K562 (cell line): ENCODE data around the gene CABP4. TPM values are rescaled to one million over a fixed set of nuclear protein-coding genes. Genes with fewer than 3 reads are reported as not detected.

Source experiments
- ATAC-seq: fragments of 200-7000 bp; cut with Tn5 transposase; 3 replicates; pipeline ENCODE4 v1.9.1; 2020; ENCODE audit warnings: moderate library complexity
- BruUV-seq: library from RNA; stranded (reverse); fragments of 400-500 nt; replicated peaks from 2 replicates; lab custom pipeline; 2021; lab: Mats Ljungman, UMichigan
- CTCF ChIA-PET: fragments of 300-600 bp; formaldehyde crosslinking; extraction: SDS; loops from one replicate; lab custom pipeline; 2021; ENCODE audit warnings: low intra/inter-chr PET ratio; lab: Yijun Ruan, JAX
- POLR2A ChIA-PET: fragments of 300-600, 350-650 bp; sonication (Branson Sonifier 250); formaldehyde crosslinking; extraction: SDS; loops from one replicate; lab custom pipeline; 2021; ENCODE audit warnings: antibody characterized with exemption, inconsistent platforms; lab: Yijun Ruan, JAX
- DNase-seq, 4 experiments: peaks; one replicate each; pipeline versions ENCODE4 v3.0.0 to v3.0.0-alpha.2; 2011 to 2018; ENCODE audit warnings: low spot score in 3 of 4, mixed read lengths in 3 of 4; ENCODE audit errors: extremely low read depth in 1 of 4
- FAIRE-seq: peaks from 2 replicates; lab custom pipeline; 2011; peaks lifted over from hg19 to GRCh38; lab: Jason Lieb, UNC
- H2AFZ ChIP-seq: 2 replicates; pipeline ENCODE4 v1.6.0; 2011; ENCODE audit warnings: low read depth, low read length, control low read depth, inconsistent platforms
- H3K27ac ChIP-seq: fragments of 200-600 bp; 3 replicates; pipeline ENCODE4 v1.8.0; 2011; ENCODE audit warnings: low read depth, mild to moderate bottlenecking, control low read depth, inconsistent platforms, low read length, moderate library complexity, mixed read lengths; ENCODE audit errors: extremely low read depth
- H3K27me3 ChIP-seq, 2 experiments: fragments of 300-600 bp in 1 of 2; 2 replicates in 1 of 2; 3 replicates in 1 of 2; pipeline versions ENCODE4 v1.6.0 to v1.8.0; 2011; ENCODE audit warnings: inconsistent platforms in 2 of 2, low read length in 2 of 2, mild to moderate bottlenecking in 1 of 2, mixed read lengths in 1 of 2, moderate library complexity in 1 of 2; ENCODE audit not compliant: control insufficient read depth in 2 of 2, insufficient read depth in 2 of 2
- H3K36me3 ChIP-seq: fragments of 300-600 bp; 3 replicates; pipeline ENCODE4 v1.8.0; 2011; ENCODE audit warnings: mild to moderate bottlenecking, low read length, inconsistent platforms; ENCODE audit not compliant: control insufficient read depth, insufficient read depth
- H3K4me1 ChIP-seq, 2 experiments: fragments of 200-600 bp in 1 of 2; replicated peaks in 1 of 2; 2 replicates in 1 of 2; 3 replicates in 1 of 2; pipeline versions ENCODE4 v1.5.1 to v1.8.0; 2011; ENCODE audit warnings: inconsistent platforms in 2 of 2, low read length in 2 of 2, mild to moderate bottlenecking in 1 of 2, mixed read lengths in 1 of 2, moderate library complexity in 1 of 2; ENCODE audit not compliant: control insufficient read depth in 2 of 2, insufficient read depth in 2 of 2
- H3K4me2 ChIP-seq: 2 replicates; pipeline ENCODE4 v1.6.1; 2011; ENCODE audit warnings: low read length, control low read depth, inconsistent platforms, mixed read lengths; ENCODE audit not compliant: insufficient read depth
- H3K4me3 ChIP-seq: fragments of 200-600 bp; sonication (generic), shearing (Covaris generic); 2 replicates; pipeline ENCODE4 v1.5.1; 2016; ENCODE audit warnings: control low read depth, inconsistent platforms
- H3K79me2 ChIP-seq: fragments of 200-600 bp; 3 replicates; pipeline ENCODE4 v1.8.0; 2011; ENCODE audit warnings: low read length, inconsistent platforms; ENCODE audit not compliant: control insufficient read depth, insufficient read depth
- H3K9ac ChIP-seq, 2 experiments: 2 replicates each; pipeline versions ENCODE4 v1.6.0 to v1.6.1; 2011; ENCODE audit warnings: low read depth in 2 of 2, low read length in 2 of 2, control low read depth in 1 of 2, inconsistent platforms in 1 of 2, mild to moderate bottlenecking in 1 of 2, mixed read lengths in 1 of 2; ENCODE audit not compliant: insufficient read depth in 1 of 2
- H3K9me1 ChIP-seq: one replicate; pipeline ENCODE4 v1.6.0; 2011; ENCODE audit warnings: inconsistent platforms, mild to moderate bottlenecking, low read length, moderate library complexity; ENCODE audit not compliant: control insufficient read depth, insufficient read depth
- H3K9me3 ChIP-seq: replicated peaks from 2 replicates; pipeline ENCODE4 v1.5.1; 2011; ENCODE audit warnings: low read depth, low read length, inconsistent platforms; ENCODE audit not compliant: control insufficient read depth, insufficient read depth
- H4K20me1 ChIP-seq: replicated peaks from 2 replicates; pipeline ENCODE4 v1.6.1; 2011; ENCODE audit warnings: low read length, inconsistent platforms, mixed read lengths; ENCODE audit not compliant: control insufficient read depth, insufficient read depth
- CBFA2T2 ChIP-seq: fragments of 450-650 bp; conservative IDR thresholded peaks from 2 replicates; pipeline ENCODE4 v1.6.1; 2017; ENCODE audit warnings: mild to moderate bottlenecking
- E2F4 ChIP-seq: sonication (generic); formaldehyde crosslinking; IDR thresholded peaks from 2 replicates; pipeline ENCODE4 v1.8.0; 2022; ENCODE audit warnings: mild to moderate bottlenecking, low read depth, missing genetic modification reagents
- ERF ChIP-seq: fragments of 450-650 bp; formaldehyde crosslinking; IDR thresholded peaks from 2 replicates; pipeline ENCODE4 v1.4.0; 2020; ENCODE audit warnings: mild to moderate bottlenecking, mixed read lengths
- MLX ChIP-seq, 2 experiments: fragments of 450-650 bp in 1 of 2; sonication (generic) in 1 of 2; formaldehyde crosslinking; conservative IDR thresholded peaks; 2 replicates each; pipeline versions ENCODE4 v1.4.0 to v1.8.1; 2020 to 2022; ENCODE audit warnings: mild to moderate bottlenecking in 1 of 2, missing genetic modification reagents in 1 of 2
- POLR2H ChIP-seq: IDR thresholded peaks from 2 replicates; pipeline ENCODE4 v1.6.1; 2016; ENCODE audit warnings: missing genetic modification characterization, low read depth, mild to moderate bottlenecking, control low read depth, missing compliant biosample characterization, moderate library complexity
- SMC3 ChIP-seq: conservative IDR thresholded peaks from 2 replicates; pipeline ENCODE4 v1.6.1; 2011; ENCODE audit warnings: low read depth, low read length, improper control_type of control experiment; ENCODE audit not compliant: insufficient read depth
- THRAP3 ChIP-seq: fragments of 450-650 bp; IDR thresholded peaks from 2 replicates; pipeline ENCODE4 v1.6.1; 2016; ENCODE audit warnings: mild to moderate bottlenecking, inconsistent platforms, borderline replicate concordance
- YBX1 ChIP-seq: fragments of 450-650 bp; IDR thresholded peaks from 2 replicates; pipeline ENCODE4 v1.7.1; 2016; ENCODE audit warnings: mild to moderate bottlenecking
- ZC3H8 ChIP-seq: fragments of 450-650 bp; IDR thresholded peaks from 2 replicates; pipeline ENCODE4 v1.6.1; 2017
- ZNF224 ChIP-seq: sonication (generic); formaldehyde crosslinking; IDR thresholded peaks from 2 replicates; pipeline ENCODE4 v1.8.0; 2022; ENCODE audit warnings: mild to moderate bottlenecking, missing genetic modification reagents
- ZNF717 ChIP-seq: fragments of 250-450 bp; sonication (Bioruptor Pico); IDR thresholded peaks from 2 replicates; pipeline ENCODE4 v1.5.0; 2021
- WGBS: fragments of 100-300 bp; shearing (Covaris generic); methylation state at CpG from one replicate; pipeline ENCODE4 v1.1.6; 2016; ENCODE audit warnings: low coverage, mixed read lengths; ENCODE audit not compliant: insufficient coverage; ENCODE audit errors: missing lambda C conversion rate; 5-methylcytosine and 5-hydroxymethylcytosine counted together
- in situ Hi-C: fragments of 300-500 bp; cut with MboI; formaldehyde crosslinking; loops from 4 replicates; pipeline ENCODE4 v1.15.0; 2018; ENCODE audit warnings: inconsistent platforms, mixed read lengths
- intact Hi-C: fragments of 100-400 bp; cut with micrococcal nuclease; formaldehyde crosslinking; loops from 2 replicates; pipeline ENCODE4 v1.14.2; 2022
- polyA plus RNA-seq, 8 experiments: library from polyadenylated mRNA; depleted of rRNA in 4 of 8; stranded (reverse) in 5 of 8; unstranded in 3 of 8; fragments of >200 nt; fragmentation: Nextera tagmentation in 2 of 8; fragmentation: Illumina TruSeq in 1 of 8; extraction: Ambion mirVana in 2 of 8; extraction: Trizol in 1 of 8; gene quantifications; 2 replicates each; pipeline versions ENCODE4 v1.2.1 to v1.2.3, GENCODE V29; 2011 to 2014; ENCODE audit warnings: inconsistent platforms in 1 of 8, missing spikeins in 1 of 8
- total RNA-seq, 7 experiments: library from RNA; depleted of rRNA in 6 of 7; stranded (reverse); fragments of >200 nt in 6 of 7; fragmentation: Illumina TruSeq in 2 of 7; extraction: Trizol in 2 of 7; gene quantifications; 2 replicates each; pipeline versions ENCODE4 v1.2.1 to v1.2.3, GENCODE V29; 2011 to 2021; ENCODE audit warnings: low replicate concordance in 1 of 7
- TF ChIP-seq, protein P1 (sequence below), 2 experiments: fragments of 250-450 bp in 1 of 2; fragments of 450-650 bp in 1 of 2; sonication (Bioruptor Pico) in 1 of 2; IDR thresholded peaks; 2 replicates each; pipeline versions ENCODE4 v1.6.1 to v1.8.0; 2016 to 2021; ENCODE audit warnings: mild to moderate bottlenecking in 2 of 2, moderate library complexity in 2 of 2, missing compliant biosample characterization in 1 of 2, missing genetic modification characterization in 1 of 2
- TF ChIP-seq, protein P2 (sequence below), 2 experiments: fragments of 450-650 bp in 1 of 2; sonication (generic) in 1 of 2; formaldehyde crosslinking in 1 of 2; IDR thresholded peaks in 1 of 2; conservative IDR thresholded peaks in 1 of 2; 2 replicates each; pipeline versions ENCODE4 v1.6.1 to v1.8.1; 2016 to 2023; ENCODE audit warnings: mild to moderate bottlenecking in 2 of 2, moderate library complexity in 2 of 2, inconsistent platforms in 1 of 2, missing genetic modification reagents in 1 of 2

CABP4 gene
- total and polyA plus RNA-seq, 9 of the 15 experiments (the other 6 are each of a cell fraction or from before 2014, with no cell fraction given), result 0.11 TPM; not detected in 8

- peaks cover 21 to 78% of the 10 kb centered on the region in 2 experiments for H3K4me1 ChIP-seq
- no peak for TF ChIP-seq ZC3H8
- no peak for TF ChIP-seq ERF (CRISPR knock-in tag)
- TF ChIP-seq ZNF224 (CRISPR knock-in tag), result no peak
- TF ChIP-seq, protein P1, sequence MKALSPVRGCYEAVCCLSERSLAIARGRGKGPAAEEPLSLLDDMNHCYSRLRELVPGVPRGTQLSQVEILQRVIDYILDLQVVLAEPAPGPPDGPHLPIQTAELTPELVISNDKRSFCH (CRISPR knock-in tag; IDR thresholded peaks at IDR 0.05), result no peak
- TF ChIP-seq, protein P1 (tag; IDR thresholded peaks at IDR 0.05), result no peak
- TF ChIP-seq YBX1, result no peak
- TF ChIP-seq ZNF717, result no peak
- TF ChIP-seq SMC3, result no peak
- TF ChIP-seq MLX (CRISPR knock-in tag; conservative IDR thresholded peaks at IDR 0.05), result no peak
- TF ChIP-seq POLR2H (tag), result no peak
- TF ChIP-seq CBFA2T2, result no peak
- TF ChIP-seq, protein P2, sequence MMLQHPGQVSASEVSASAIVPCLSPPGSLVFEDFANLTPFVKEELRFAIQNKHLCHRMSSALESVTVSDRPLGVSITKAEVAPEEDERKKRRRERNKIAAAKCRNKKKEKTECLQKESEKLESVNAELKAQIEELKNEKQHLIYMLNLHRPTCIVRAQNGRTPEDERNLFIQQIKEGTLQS (IDR thresholded peaks at IDR 0.05), result no peak
- TF ChIP-seq, protein P2 (CRISPR knock-in tag; conservative IDR thresholded peaks at IDR 0.05), result no peak
- no peak for TF ChIP-seq THRAP3
- no peak for TF ChIP-seq E2F4 (CRISPR knock-in tag)
- TF ChIP-seq, all 486 proteins: peak for 0
- Histone ChIP-seq H3K4me3 (no peak overlapping the region), H3K9me1 (no peaks in the 10 kb centered on the region), H3K27ac (no peak overlapping the region), H3K4me2 (no peak overlapping the region), H3K36me3 (no peaks in the 10 kb centered on the region), H2AFZ (no peak overlapping the region), H3K9me3 (no peaks in the 10 kb centered on the region), H3K27me3 (no peaks in the 10 kb centered on the region), H3K9ac (peak overlapping the region in 1 of 2 experiments; percentile 68; a peak in 2 of 4 replicates), H3K79me2 (no peaks in the 10 kb centered on the region), H4K20me1 (no peaks in the 10 kb centered on the region; the same call in 1 of the 2 replicates)
- CTCF ChIA-PET, result no interaction called here
- DNase-seq, result no peak
- in situ Hi-C loops, result no loop called here
- ATAC-seq, result no peak
- no peak for FAIRE-seq
- intact Hi-C loops, result no loop called here
- 38% methylated on average over 18 of the region's 18 CpGs for WGBS
- POLR2A ChIA-PET, result interaction anchor here (0.6 to 1.6 kb wide), 6 partner anchors 9 to 120 kb away, joined by 3 to 6 read pairs (median 4); partner anchors contain the start of gene RPS6KB2
- no TSS peak for BruUV-seq
These were observed 46.5 kb upstream of the CABP4 start for GRCh38 chr11:67408437-67409200.
